GM12865 (cell line): ENCODE data around the gene NAT16.

Experiments used
- DNase-seq: peaks from one replicate; pipeline ENCODE4 v3.0.0; 2010; ENCODE audit warnings: low read depth
- H3K4me3 ChIP-seq: 2 replicates; pipeline ENCODE4 v1.5.1; 2011; ENCODE audit warnings: mild to moderate bottlenecking, low read depth, low read length, control low read depth
- TF ChIP-seq, protein P1 (sequence below): IDR thresholded peaks from 2 replicates; pipeline ENCODE4 v1.5.1; 2011; ENCODE audit warnings: low read length, control low read depth, low read depth, inconsistent platforms; ENCODE audit not compliant: insufficient read depth; ENCODE audit errors: missing control alignments

Gene NAT16

GRCh38 chr7:101129603-101130117 is 50.4 kb downstream of the NAT16 start:
- DNase-seq: no peak
- TF ChIP-seq, protein P1, sequence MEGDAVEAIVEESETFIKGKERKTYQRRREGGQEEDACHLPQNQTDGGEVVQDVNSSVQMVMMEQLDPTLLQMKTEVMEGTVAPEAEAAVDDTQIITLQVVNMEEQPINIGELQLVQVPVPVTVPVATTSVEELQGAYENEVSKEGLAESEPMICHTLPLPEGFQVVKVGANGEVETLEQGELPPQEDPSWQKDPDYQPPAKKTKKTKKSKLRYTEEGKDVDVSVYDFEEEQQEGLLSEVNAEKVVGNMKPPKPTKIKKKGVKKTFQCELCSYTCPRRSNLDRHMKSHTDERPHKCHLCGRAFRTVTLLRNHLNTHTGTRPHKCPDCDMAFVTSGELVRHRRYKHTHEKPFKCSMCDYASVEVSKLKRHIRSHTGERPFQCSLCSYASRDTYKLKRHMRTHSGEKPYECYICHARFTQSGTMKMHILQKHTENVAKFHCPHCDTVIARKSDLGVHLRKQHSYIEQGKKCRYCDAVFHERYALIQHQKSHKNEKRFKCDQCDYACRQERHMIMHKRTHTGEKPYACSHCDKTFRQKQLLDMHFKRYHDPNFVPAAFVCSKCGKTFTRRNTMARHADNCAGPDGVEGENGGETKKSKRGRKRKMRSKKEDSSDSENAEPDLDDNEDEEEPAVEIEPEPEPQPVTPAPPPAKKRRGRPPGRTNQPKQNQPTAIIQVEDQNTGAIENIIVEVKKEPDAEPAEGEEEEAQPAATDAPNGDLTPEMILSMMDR: no peak
- no peak overlapping the region for H3K4me3 ChIP-seq

- no peak overlapping the region for H3K4me3 ChIP-seq
- TF ChIP-seq, protein P1: no peak
- DNase-seq: no peak
Measured at GRCh38 chr7:101128040-101128834, 51.9 kb downstream of the NAT16 start.

- no peak for DNase-seq
- TF ChIP-seq, protein P1: no peak
- H3K4me3 ChIP-seq: peak overlapping the region; percentile 8; the same call in 1 of the 2 replicates
Measured at GRCh38 chr7:101127460-101128039, 52.5 kb downstream of the NAT16 start.

GRCh38 chr7:101126651-101127459 is 53.2 kb downstream of the NAT16 start, which contains the start of gene SERPINE1:
TSS of gene SERPINE1 (plus strand) at chr7:101127104. CDS start at chr7:101128394, 1,290 bp downstream.
- TF ChIP-seq, protein P1: peak; percentile 37
- H3K4me3 ChIP-seq: peak within 1 kb of the TSS; percentile 13
- DNase-seq: peak; percentile 85

GRCh38 chr7:101125989-101126650 is 54.0 kb downstream of the NAT16 start:
- H3K4me3 ChIP-seq: no peak overlapping the region
- peak; percentile 76 for DNase-seq
- TF ChIP-seq, protein P1: no peak

DNA sequence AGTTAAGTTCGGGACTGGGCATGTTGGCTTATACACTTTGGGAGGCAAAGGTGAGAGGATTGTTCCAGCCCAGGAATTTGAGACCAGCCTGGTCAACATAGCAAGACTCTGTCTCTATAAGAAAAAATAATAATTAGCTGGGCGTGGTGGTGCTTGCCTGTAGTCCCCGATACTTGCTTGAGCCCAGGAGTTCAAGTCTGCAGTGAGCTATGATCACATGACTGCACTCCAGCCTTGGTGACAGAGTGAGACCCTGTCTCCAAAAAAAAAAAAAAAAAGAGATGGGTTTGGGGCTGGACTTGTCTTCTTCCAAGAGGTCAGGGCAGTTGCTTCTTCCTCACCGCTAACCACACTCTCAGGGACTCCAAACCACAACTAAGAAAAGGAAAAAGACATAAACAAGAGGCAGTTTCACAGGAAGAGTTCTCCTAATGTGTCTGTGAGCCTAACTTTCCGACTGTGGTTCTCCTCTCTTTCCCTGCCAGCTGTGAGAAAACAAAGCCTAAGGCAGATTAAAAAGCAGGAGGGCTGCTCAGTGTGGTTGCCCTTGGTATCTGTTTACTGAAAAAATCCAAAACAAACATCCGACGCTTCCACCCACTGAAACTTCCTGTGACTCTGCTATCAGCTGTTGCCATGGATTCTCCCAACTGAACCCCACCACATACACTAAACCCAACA is 55.6 kb downstream of the NAT16 start:
- no peak for DNase-seq
- no peak overlapping the region for H3K4me3 ChIP-seq
- TF ChIP-seq, protein P1: no peak
